Mesangial cell (primary cell): ENCODE data around the gene RPL35A. TPM values are rescaled to one million over a fixed set of nuclear protein-coding genes. Genes with fewer than 3 reads are reported as not detected.

Experiments used
- total RNA-seq: library from RNA; depleted of rRNA; stranded (reverse); fragments of >200 nt; gene quantifications from 2 replicates; pipeline ENCODE4 v1.2.3, GENCODE V29; 2015

Gene RPL35A
- total RNA-seq: 610 and 652 TPM in 2 replicates

DNA sequence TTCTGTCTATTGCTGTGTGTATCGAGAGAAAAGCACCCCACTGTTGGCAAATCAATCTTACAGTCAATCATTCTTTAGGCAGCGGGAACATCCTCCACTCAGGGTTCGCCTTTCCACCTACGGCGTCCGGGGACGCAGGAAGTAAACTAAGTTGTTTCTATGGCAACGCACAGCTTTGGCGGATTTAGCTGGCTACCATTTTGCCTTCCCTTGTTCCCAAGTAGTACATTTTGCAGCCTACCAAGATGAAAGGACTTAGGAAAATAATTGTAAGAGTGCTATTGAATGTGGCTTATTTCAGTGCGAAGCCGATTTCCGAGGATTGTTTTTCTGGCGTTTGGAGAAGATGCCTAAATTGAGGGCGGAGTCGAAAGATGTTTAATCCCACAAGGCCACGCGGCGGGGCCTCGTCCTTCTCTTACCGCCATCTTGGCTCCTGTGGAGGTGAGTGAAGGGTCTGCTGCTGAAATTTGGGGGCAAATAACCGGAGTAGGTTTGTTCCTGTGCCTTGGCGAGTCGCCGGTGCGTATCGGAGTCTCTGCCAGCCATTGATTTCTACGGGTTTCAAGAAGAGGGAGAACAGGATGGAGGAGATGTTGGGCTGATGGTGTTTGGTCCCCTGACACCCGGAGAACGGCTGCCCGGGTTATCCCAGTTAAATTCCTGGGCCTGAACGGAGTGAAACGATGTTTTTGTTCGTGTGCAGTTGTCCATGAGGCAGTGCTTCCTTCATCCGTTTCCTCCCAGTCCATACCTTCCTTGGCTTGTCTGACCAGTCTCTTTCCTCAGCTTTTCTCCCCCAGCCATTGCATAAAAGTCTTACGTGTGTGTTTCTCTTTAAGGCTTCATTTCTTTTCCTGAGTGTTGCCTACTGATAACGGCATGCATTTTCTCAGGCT, at the start of gene RPL35A:
Gene RPL35A (plus strand): TSS at position 413 of the 899 bp plus-strand sequence. CDS start 778 bp downstream, outside the sequence.

DNA sequence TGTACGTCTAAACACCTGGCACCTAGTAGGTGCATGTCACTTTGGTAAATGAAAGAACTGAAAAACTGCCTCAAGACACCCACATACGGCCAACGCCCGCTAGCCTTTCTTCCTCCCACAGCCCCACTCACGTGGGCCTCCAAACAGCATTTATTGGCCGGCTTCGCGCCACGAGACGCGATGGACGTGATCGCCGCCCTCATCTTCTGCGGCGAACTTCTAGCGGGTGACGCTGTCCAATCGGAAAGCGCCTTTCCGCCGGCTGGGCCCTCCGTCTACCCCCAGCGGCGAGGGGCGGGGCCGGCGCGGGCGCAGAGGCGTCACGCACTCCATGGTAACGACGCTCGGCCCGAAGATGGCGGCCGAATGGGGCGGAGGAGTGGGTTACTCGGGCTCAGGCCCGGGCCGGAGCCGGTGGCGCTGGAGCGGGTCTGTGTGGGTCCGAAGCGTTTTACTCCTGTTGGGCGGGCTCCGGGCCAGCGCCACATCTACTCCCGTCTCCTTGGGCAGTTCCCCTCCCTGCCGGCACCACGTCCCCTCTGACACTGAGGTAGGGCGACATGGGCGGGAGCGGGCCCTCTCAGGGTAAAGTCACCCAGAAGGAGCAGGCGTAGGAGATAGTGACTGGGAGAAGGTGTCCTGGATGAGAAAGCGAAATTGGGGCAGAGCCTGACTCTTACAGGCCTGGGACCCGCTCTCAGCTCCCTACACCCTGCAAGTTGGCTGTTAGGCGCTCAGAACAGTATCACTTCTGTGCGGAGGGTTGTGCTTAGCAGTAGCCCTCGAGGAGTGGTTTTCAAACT, 10.1 kb downstream of the RPL35A start, which contains the start of gene LMLN:
Gene LMLN (plus strand): TSS at position 327 of the 803 bp plus-strand sequence. CDS start 29 bp downstream, at position 356.

Other genes with a start within 250 kb of the RPL35A start
- gene RUBCN, start 213.3 kb upstream of the RPL35A start, total RNA-seq: 30.6 and 31.1 TPM in 2 replicates
- 20.9 and 22.4 TPM in 2 replicates for gene FYTTD1, start 200.3 kb upstream of the RPL35A start, total RNA-seq
- 15.3 and 19.1 TPM in 2 replicates for gene LRCH3, start 158.9 kb upstream of the RPL35A start, total RNA-seq
- 2.3 and 5.6 TPM in 2 replicates for gene LMLN, start 10.0 kb downstream of the RPL35A start, total RNA-seq